Measurements from ENCODE around the gene ZDHHC24. TPM values are rescaled to one million over a fixed set of nuclear protein-coding genes. Genes with fewer than 3 reads are reported as not detected.

Gene ZDHHC24
- polyA plus RNA-seq, 1 donor from 2014 or later: 15.9 TPM

DNA sequence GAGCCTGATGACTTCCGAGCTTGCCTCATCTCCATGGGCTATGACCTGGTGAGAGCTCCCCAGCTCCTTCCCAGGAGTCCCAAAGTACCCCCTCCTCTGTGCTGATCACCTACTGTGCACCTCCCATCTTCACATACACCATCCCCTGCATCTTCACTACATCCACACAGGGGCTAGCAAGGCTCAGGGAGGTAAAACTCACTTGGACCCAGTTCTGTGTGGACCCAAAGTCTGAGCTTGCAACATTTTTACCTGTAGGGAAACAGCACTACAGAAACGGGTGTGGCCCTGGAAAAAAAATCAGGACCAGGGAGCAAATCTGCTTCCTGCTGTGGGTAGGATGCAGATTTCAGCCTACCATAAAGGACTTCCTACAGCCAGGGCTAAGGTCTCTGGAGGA is 16.4 kb upstream of the ZDHHC24 start:
- Histone ChIP-seq H3K4me3 (ENCODE audit: low read length) (no peak overlapping the region), H3K9me3 (ENCODE audit: low read length) (no peaks in the 10 kb centered on the region), H3K4me2 (ENCODE audit: low read length) (no peak overlapping the region), H3K27me3 (ENCODE audit: insufficient read depth, low read depth, low read length) (no peaks in the 10 kb centered on the region), H3K9ac (ENCODE audit: low read length) (no peak overlapping the region), H3K9me2 (ENCODE audit: insufficient read depth, low read length) (no peaks in the 10 kb centered on the region), H2AFZ (ENCODE audit: low read depth, low read length) (no peak overlapping the region), H3K36me3 (ENCODE audit: insufficient read depth, low read length) (no peaks in the 10 kb centered on the region), H3K79me2 (replicated peaks; ENCODE audit: insufficient read depth, low read length) (no peaks in the 10 kb centered on the region), H3F3A (ENCODE audit: insufficient read depth, low read length, poor library complexity, severe bottlenecking) (no peaks in the 10 kb centered on the region), H3K27ac (ENCODE audit: low read length) (no peak overlapping the region), H4K20me1 (ENCODE audit: insufficient read depth) (no peaks in the 10 kb centered on the region)
- TF ChIP-seq SMC3 (conservative IDR thresholded peaks at IDR 0.05; ENCODE audit: poor library complexity): no peak
- TF ChIP-seq, protein P1, sequence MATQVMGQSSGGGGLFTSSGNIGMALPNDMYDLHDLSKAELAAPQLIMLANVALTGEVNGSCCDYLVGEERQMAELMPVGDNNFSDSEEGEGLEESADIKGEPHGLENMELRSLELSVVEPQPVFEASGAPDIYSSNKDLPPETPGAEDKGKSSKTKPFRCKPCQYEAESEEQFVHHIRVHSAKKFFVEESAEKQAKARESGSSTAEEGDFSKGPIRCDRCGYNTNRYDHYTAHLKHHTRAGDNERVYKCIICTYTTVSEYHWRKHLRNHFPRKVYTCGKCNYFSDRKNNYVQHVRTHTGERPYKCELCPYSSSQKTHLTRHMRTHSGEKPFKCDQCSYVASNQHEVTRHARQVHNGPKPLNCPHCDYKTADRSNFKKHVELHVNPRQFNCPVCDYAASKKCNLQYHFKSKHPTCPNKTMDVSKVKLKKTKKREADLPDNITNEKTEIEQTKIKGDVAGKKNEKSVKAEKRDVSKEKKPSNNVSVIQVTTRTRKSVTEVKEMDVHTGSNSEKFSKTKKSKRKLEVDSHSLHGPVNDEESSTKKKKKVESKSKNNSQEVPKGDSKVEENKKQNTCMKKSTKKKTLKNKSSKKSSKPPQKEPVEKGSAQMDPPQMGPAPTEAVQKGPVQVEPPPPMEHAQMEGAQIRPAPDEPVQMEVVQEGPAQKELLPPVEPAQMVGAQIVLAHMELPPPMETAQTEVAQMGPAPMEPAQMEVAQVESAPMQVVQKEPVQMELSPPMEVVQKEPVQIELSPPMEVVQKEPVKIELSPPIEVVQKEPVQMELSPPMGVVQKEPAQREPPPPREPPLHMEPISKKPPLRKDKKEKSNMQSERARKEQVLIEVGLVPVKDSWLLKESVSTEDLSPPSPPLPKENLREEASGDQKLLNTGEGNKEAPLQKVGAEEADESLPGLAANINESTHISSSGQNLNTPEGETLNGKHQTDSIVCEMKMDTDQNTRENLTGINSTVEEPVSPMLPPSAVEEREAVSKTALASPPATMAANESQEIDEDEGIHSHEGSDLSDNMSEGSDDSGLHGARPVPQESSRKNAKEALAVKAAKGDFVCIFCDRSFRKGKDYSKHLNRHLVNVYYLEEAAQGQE (IDR thresholded peaks at IDR 0.05; ENCODE audit: borderline replicate concordance): no peak
- TF ChIP-seq POLR2AphosphoS5 (IDR thresholded peaks at IDR 0.05): no peak
- TF ChIP-seq TAF1 (IDR thresholded peaks at IDR 0.05; ENCODE audit: low read depth): no peak
- TF ChIP-seq EZH2 (IDR thresholded peaks at IDR 0.05; ENCODE audit: borderline replicate concordance, insufficient read depth, low read length, poor library complexity, severe bottlenecking): no peak
- TF ChIP-seq, protein P2, sequence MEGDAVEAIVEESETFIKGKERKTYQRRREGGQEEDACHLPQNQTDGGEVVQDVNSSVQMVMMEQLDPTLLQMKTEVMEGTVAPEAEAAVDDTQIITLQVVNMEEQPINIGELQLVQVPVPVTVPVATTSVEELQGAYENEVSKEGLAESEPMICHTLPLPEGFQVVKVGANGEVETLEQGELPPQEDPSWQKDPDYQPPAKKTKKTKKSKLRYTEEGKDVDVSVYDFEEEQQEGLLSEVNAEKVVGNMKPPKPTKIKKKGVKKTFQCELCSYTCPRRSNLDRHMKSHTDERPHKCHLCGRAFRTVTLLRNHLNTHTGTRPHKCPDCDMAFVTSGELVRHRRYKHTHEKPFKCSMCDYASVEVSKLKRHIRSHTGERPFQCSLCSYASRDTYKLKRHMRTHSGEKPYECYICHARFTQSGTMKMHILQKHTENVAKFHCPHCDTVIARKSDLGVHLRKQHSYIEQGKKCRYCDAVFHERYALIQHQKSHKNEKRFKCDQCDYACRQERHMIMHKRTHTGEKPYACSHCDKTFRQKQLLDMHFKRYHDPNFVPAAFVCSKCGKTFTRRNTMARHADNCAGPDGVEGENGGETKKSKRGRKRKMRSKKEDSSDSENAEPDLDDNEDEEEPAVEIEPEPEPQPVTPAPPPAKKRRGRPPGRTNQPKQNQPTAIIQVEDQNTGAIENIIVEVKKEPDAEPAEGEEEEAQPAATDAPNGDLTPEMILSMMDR (IDR thresholded peaks at IDR 0.05; ENCODE audit: poor library complexity, severe bottlenecking): no peak
- no peak for TF ChIP-seq MXI1 (conservative IDR thresholded peaks at IDR 0.05; ENCODE audit: poor library complexity, severe bottlenecking)
- no peak for TF ChIP-seq EP300 (conservative IDR thresholded peaks at IDR 0.05; ENCODE audit: poor library complexity, severe bottlenecking)
- TF ChIP-seq RAD21 (conservative IDR thresholded peaks at IDR 0.05): no peak

DNA sequence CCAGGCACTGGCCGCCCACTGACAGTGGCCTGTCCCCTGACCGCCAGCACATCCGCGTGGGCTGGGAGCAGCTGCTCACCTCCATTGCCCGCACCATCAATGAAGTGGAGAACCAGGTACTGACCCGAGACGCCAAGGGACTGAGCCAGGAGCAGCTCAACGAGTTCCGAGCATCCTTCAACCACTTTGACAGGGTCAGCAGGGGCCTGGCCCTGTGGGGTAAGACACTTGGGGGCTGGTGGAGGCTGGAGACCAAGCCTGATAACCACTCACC is 16.1 kb upstream of the ZDHHC24 start:
- H3K79me2 ChIP-seq (replicated peaks; ENCODE audit: insufficient read depth, low read length): no peaks in the 10 kb centered on the region

More for the DNA sequence above, 16.1 kb upstream of the ZDHHC24 start:
- no peaks in the 10 kb centered on the region for H4K20me1 ChIP-seq (ENCODE audit: insufficient read depth)
- H3K27me3 ChIP-seq (ENCODE audit: insufficient read depth, low read depth, low read length): no peaks in the 10 kb centered on the region
- H3F3A ChIP-seq (ENCODE audit: insufficient read depth, low read length, poor library complexity, severe bottlenecking): no peaks in the 10 kb centered on the region
- no peak overlapping the region for H3K4me3 ChIP-seq (ENCODE audit: low read length)
- no peaks in the 10 kb centered on the region for H3K36me3 ChIP-seq (ENCODE audit: insufficient read depth, low read length)
- no peaks in the 10 kb centered on the region for H3K9me2 ChIP-seq (ENCODE audit: insufficient read depth, low read length)
- H3K4me2 ChIP-seq (ENCODE audit: low read length): no peak overlapping the region
- no peak overlapping the region for H3K27ac ChIP-seq (ENCODE audit: low read length)
- TF ChIP-seq MXI1 (conservative IDR thresholded peaks at IDR 0.05; ENCODE audit: poor library complexity, severe bottlenecking): no peak
- TF ChIP-seq EZH2 (IDR thresholded peaks at IDR 0.05; ENCODE audit: borderline replicate concordance, insufficient read depth, low read length, poor library complexity, severe bottlenecking): no peak
- TF ChIP-seq RAD21 (conservative IDR thresholded peaks at IDR 0.05): no peak
- TF ChIP-seq, protein P1 (IDR thresholded peaks at IDR 0.05; ENCODE audit: borderline replicate concordance): no peak
- TF ChIP-seq POLR2AphosphoS5 (IDR thresholded peaks at IDR 0.05): no peak
- no peak for TF ChIP-seq TAF1 (IDR thresholded peaks at IDR 0.05; ENCODE audit: low read depth)
- TF ChIP-seq, protein P2 (IDR thresholded peaks at IDR 0.05; ENCODE audit: poor library complexity, severe bottlenecking): no peak
- no peak for TF ChIP-seq SMC3 (conservative IDR thresholded peaks at IDR 0.05; ENCODE audit: poor library complexity)
- no peak for TF ChIP-seq EP300 (conservative IDR thresholded peaks at IDR 0.05; ENCODE audit: poor library complexity, severe bottlenecking)
- H3K9me3 ChIP-seq (ENCODE audit: low read length): no peaks in the 10 kb centered on the region
- H2AFZ ChIP-seq (ENCODE audit: low read depth, low read length): no peak overlapping the region
- H3K9ac ChIP-seq (ENCODE audit: low read length): no peak overlapping the region
